BLaER1 treated with 17β-estradiol and CSF1 and Interleukin-3, amounts not matched to agents 10 nM and 100 nM (cell line): ENCODE data around the gene ATP1B4.
A peak's percentile ranks its signal among the peaks of the same experiment; 100 is the strongest.
"Not testable (repeated sequence)": the region's sequence is repeated elsewhere in the genome, so short reads cannot be mapped to it uniquely, and the experiment has no call there.

Source experiments
- H3K27ac ChIP-seq, 11 experiments: shearing (Covaris generic); formaldehyde crosslinking; 2 replicates each; pipeline ENCODE4 v1.8.1; 2022
- H3K27me3 ChIP-seq, 11 experiments: shearing (Covaris generic); formaldehyde crosslinking; 2 replicates each; pipeline ENCODE4 v1.8.1; 2022
- H3K36me3 ChIP-seq, 11 experiments: shearing (Covaris generic); formaldehyde crosslinking; 2 replicates each; pipeline ENCODE4 v1.8.1; 2022
- H3K4me1 ChIP-seq, 10 experiments: shearing (Covaris generic); formaldehyde crosslinking; 2 replicates each; pipeline ENCODE4 v1.8.1; 2022
- H3K4me2 ChIP-seq, 11 experiments: shearing (Covaris generic); formaldehyde crosslinking; 2 replicates each; pipeline ENCODE4 v1.8.1; 2022
- H3K4me3 ChIP-seq, 10 experiments: shearing (Covaris generic); formaldehyde crosslinking; 2 replicates each; pipeline ENCODE4 v1.8.1; 2022
- H3K9ac ChIP-seq, 11 experiments: shearing (Covaris generic); formaldehyde crosslinking; 2 replicates each; pipeline ENCODE4 v1.8.1; 2022
- H3K9me3 ChIP-seq, 11 experiments: shearing (Covaris generic); formaldehyde crosslinking; replicated peaks in 1 of 11; 2 replicates each; pipeline ENCODE4 v1.8.1; 2022
- H4K20me1 ChIP-seq, 11 experiments: shearing (Covaris generic); formaldehyde crosslinking; 2 replicates each; pipeline ENCODE4 v1.8.1; 2022
- Cebpa-rat ChIP-seq, 11 experiments: shearing (Covaris generic); IDR thresholded peaks; 2 replicates each; pipeline ENCODE4 v1.8.1; 2022

The ATP1B4 gene

GRCh38 chrX:120335289-120335688 lies 26.6 kb upstream of the ATP1B4 start:
- Histone ChIP-seq H3K27me3 (no peaks in the 10 kb centered on the region), H3K36me3 (no peaks in the 10 kb centered on the region), H3K4me3 (no peak overlapping the region), H3K4me2 (no peak overlapping the region), H4K20me1 (no peaks in the 10 kb centered on the region), H3K9ac (no peak overlapping the region), H3K4me1 (peaks cover 0 to 13% (median 8%) of the 10 kb centered on the region in 10 experiments; a peak in 11 of 20 replicates), H3K9me3 (peaks cover 38 to 54% (median 47%) of the 10 kb centered on the region in 11 experiments), H3K27ac (no peak overlapping the region)
- TF ChIP-seq Cebpa-rat (IDR thresholded peaks at IDR 0.05): no peak

- Histone ChIP-seq H3K36me3 (no peaks in the 10 kb centered on the region), H3K9ac (no peak overlapping the region), H3K4me1 (peaks cover 0 to 13% (median 8%) of the 10 kb centered on the region in 10 experiments; a peak in 11 of 20 replicates), H3K27me3 (no peaks in the 10 kb centered on the region), H4K20me1 (no peaks in the 10 kb centered on the region), H3K9me3 (peaks cover 38 to 57% (median 48%) of the 10 kb centered on the region in 11 experiments), H3K27ac (no peak overlapping the region), H3K4me3 (no peak overlapping the region), H3K4me2 (no peak overlapping the region)
- no peak for TF ChIP-seq Cebpa-rat (IDR thresholded peaks at IDR 0.05)
Observed at GRCh38 chrX:120336899-120337298, 25.0 kb upstream of the ATP1B4 start.

- H3K4me3 ChIP-seq, H3K27ac ChIP-seq, H3K4me1 ChIP-seq, H3K4me2 ChIP-seq, H4K20me1 ChIP-seq, H3K27me3 ChIP-seq, H3K36me3 ChIP-seq, H3K9ac ChIP-seq: not testable (repeated sequence)
- H3K9me3 ChIP-seq: peaks cover 4 to 19% (median 10%) of the 10 kb centered on the region in 11 experiments; a peak in 20 of 22 replicates
Observed at GRCh38 chrX:120344566-120344965, 17.3 kb upstream of the ATP1B4 start.

DNA sequence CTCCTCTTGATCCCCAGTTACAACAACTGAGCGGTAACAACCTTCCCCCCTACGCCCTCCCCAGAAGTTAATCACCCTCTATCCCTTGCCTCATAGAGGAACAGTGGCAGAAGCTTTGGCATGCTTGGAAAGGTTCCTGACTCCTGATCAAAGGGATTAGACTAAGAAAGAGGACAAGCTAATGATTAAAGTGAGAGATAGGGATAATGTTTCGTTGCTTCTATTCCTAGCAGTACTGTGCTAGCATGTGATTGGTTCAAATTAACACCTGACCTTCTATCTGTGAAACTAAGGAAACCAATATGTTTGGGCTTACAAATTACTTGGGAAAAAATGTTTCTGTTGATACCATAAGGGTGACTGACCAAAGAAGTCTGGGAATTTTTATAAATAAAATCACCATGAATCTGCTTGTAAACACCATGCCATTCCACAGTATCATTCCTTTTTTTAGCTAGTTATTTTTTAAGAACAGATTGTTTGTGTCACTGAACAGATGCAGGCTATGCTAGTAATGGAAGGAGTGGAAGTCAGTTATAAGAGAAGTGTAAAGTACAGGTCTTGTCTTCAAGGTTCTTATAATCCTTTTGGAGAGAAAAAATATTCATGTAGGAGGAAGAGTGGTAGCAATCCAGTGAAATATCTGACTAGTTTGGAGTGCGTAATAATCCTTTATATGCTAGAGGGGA lies 11.3 kb upstream of the ATP1B4 start:
- Histone ChIP-seq H3K9ac (no peak overlapping the region), H3K27ac (no peak overlapping the region), H3K4me3 (no peak overlapping the region), H3K27me3 (no peaks in the 10 kb centered on the region), H3K36me3 (no peaks in the 10 kb centered on the region), H3K9me3 (no peaks in the 10 kb centered on the region), H4K20me1 (no peaks in the 10 kb centered on the region), H3K4me2 (no peak overlapping the region), H3K4me1 (no peaks in the 10 kb centered on the region)
- no peak for TF ChIP-seq Cebpa-rat (IDR thresholded peaks at IDR 0.05)

DNA sequence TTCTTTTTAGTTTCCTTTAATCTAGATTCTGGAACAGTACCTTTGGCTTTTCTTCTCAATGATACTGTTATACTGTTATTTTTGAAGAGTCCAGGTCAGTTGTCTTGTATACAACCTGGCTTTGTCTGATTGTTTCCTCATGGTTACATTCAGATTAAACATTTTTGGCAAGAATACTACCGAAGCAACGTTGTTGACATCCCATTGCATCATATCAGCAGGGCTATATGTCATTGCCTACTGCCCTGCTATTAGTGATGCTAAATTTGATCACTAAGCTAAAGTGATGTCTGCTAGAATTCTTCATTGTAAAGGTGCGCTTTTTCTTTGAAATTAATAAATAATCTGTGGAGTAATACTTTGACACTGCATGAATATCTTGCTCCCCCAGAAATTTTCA lies 5.8 kb upstream of the ATP1B4 start:
- Histone ChIP-seq H3K27ac (no peak overlapping the region), H3K9me3 (no peaks in the 10 kb centered on the region), H3K4me2 (no peak overlapping the region), H3K4me1 (peaks cover 0 to 8% (median 0%) of the 10 kb centered on the region in 10 experiments; a peak in 3 of 20 replicates), H3K9ac (no peak overlapping the region), H3K4me3 (no peak overlapping the region), H3K36me3 (no peaks in the 10 kb centered on the region), H3K27me3 (no peaks in the 10 kb centered on the region), H4K20me1 (no peaks in the 10 kb centered on the region)
- TF ChIP-seq Cebpa-rat (IDR thresholded peaks at IDR 0.05): no peak

- no peak overlapping the region for H3K4me2 ChIP-seq
- no peak overlapping the region for H3K27ac ChIP-seq
- TF ChIP-seq Cebpa-rat (IDR thresholded peaks at IDR 0.05): no peak
- H3K9ac ChIP-seq: no peak overlapping the region
- no peak overlapping the region for H3K4me3 ChIP-seq
- no peaks in the 10 kb centered on the region for H3K9me3 ChIP-seq
- no peaks in the 10 kb centered on the region for H4K20me1 ChIP-seq
- H3K4me1 ChIP-seq: peaks cover 0 to 9% (median 0%) of the 10 kb centered on the region in 10 experiments; a peak in 5 of 20 replicates
- no peaks in the 10 kb centered on the region for H3K36me3 ChIP-seq
- no peaks in the 10 kb centered on the region for H3K27me3 ChIP-seq
Observed at GRCh38 chrX:120357186-120357585, 4.7 kb upstream of the ATP1B4 start.

DNA sequence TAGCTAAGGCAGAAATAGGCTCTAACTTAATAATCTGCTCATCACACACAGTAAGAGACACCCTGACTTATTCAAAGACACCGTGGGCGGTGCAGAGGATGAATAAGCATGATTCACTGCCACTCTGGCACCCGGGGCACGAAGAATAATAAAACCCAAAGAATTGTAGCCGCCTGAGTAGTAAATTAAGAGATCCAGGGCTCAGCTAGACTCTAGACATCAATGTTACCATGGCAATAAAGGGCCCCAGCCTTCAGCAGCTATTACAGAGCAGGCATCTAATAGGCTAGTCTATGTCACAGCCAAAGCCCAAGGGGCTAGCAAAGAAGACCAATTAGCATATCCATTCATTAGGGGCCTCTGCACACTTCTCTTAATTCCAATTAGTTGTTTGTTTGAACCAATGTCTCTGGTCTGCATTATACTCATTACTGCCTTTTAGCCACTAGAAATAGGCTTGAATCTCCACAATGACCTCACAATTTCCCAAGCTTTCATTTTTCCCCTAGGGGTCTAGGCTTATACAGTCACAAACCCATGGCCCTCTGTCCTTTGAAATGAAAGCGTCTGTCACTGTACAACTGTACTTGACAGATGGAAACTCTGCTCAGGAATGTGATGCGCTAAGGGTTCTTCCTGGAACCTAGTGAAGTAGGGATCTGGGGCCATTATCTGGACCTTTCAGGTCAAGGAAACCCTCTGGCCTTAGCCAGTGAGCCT lies 3.0 kb upstream of the ATP1B4 start:
- H3K27ac ChIP-seq: no peak overlapping the region
- H3K27me3 ChIP-seq: no peaks in the 10 kb centered on the region
- no peak for TF ChIP-seq Cebpa-rat (IDR thresholded peaks at IDR 0.05)
- H3K9me3 ChIP-seq: no peaks in the 10 kb centered on the region
- H3K4me1 ChIP-seq: peaks cover 0 to 15% (median 0%) of the 10 kb centered on the region in 10 experiments; a peak in 5 of 20 replicates
- no peaks in the 10 kb centered on the region for H4K20me1 ChIP-seq
- H3K9ac ChIP-seq: no peak overlapping the region
- no peaks in the 10 kb centered on the region for H3K36me3 ChIP-seq
- no peak overlapping the region for H3K4me3 ChIP-seq
- H3K4me2 ChIP-seq: peak overlapping the region in 2 of 11 experiments; percentile 4 to 31; a peak in 3 of 22 replicates

GRCh38 chrX:120365320-120365719 lies 3.4 kb downstream of the ATP1B4 start:
- no peak overlapping the region for H3K4me2 ChIP-seq
- H3K9ac ChIP-seq: no peak overlapping the region
- no peaks in the 10 kb centered on the region for H3K27me3 ChIP-seq
- no peak overlapping the region for H3K4me3 ChIP-seq
- H3K36me3 ChIP-seq: no peaks in the 10 kb centered on the region
- H3K4me1 ChIP-seq: peaks cover 0 to 8% (median 0%) of the 10 kb centered on the region in 10 experiments; a peak in 4 of 20 replicates
- no peaks in the 10 kb centered on the region for H3K9me3 ChIP-seq
- H4K20me1 ChIP-seq: no peaks in the 10 kb centered on the region
- H3K27ac ChIP-seq: no peak overlapping the region
- TF ChIP-seq Cebpa-rat (IDR thresholded peaks at IDR 0.05): no peak

DNA sequence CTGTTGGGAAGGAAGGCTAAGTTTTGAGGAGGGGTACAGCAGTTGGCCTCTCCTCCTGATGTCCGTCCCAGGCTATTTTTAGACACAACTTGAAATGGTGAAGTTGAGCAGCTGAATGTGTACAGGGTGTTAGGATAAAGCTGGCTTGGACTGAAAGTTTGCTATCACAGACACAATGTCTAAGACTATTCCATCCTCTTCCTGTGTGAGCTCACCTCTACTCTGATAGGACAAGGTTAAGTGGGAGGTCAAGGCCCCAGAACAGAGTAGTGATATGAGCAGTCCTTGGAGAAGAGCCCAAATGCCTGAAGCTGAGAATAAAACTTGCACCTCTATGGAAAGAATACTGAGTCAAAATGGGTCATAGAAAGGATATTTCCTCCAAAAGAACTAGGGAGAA lies 4.1 kb downstream of the ATP1B4 start:
- Histone ChIP-seq H3K27ac (no peak overlapping the region), H3K36me3 (no peaks in the 10 kb centered on the region), H3K4me2 (no peak overlapping the region), H3K9me3 (no peaks in the 10 kb centered on the region), H3K4me3 (no peak overlapping the region), H3K9ac (no peak overlapping the region), H3K4me1 (peaks cover 0 to 8% (median 0%) of the 10 kb centered on the region in 10 experiments; a peak in 4 of 20 replicates), H3K27me3 (no peaks in the 10 kb centered on the region), H4K20me1 (no peaks in the 10 kb centered on the region)
- no peak for TF ChIP-seq Cebpa-rat (IDR thresholded peaks at IDR 0.05)
